Astrocyte (in vitro differentiated cells and primary cell): ENCODE data around the gene RPE65. TPM values are rescaled to one million over a fixed set of nuclear protein-coding genes. Genes with fewer than 3 reads are reported as not detected.

Source experiments
- DNase-seq: peaks from one replicate; pipeline ENCODE4 v3.0.0-alpha.2; 2010; ENCODE audit warnings: low read depth
- FAIRE-seq: peaks from 2 replicates; lab custom pipeline; 2011; peaks lifted over from hg19 to GRCh38; lab: Jason Lieb, UNC
- H2AFZ ChIP-seq: 2 replicates; pipeline ENCODE4 v1.6.0; 2012; ENCODE audit warnings: low read depth, low read length, inconsistent platforms
- H3K27ac ChIP-seq: 2 replicates; pipeline ENCODE4 v1.5.1; 2011; ENCODE audit warnings: low read depth, low read length, inconsistent platforms
- H3K27me3 ChIP-seq: 2 replicates; pipeline ENCODE4 v1.6.0; 2011; ENCODE audit warnings: low read length, inconsistent platforms; ENCODE audit not compliant: insufficient read depth
- H3K36me3 ChIP-seq: 2 replicates; pipeline ENCODE4 v1.5.1; 2011; ENCODE audit warnings: low read length, inconsistent platforms; ENCODE audit not compliant: insufficient read depth
- H3K4me1 ChIP-seq: 2 replicates; pipeline ENCODE4 v1.5.1; 2011; ENCODE audit warnings: low read length, inconsistent platforms; ENCODE audit not compliant: insufficient read depth
- H3K4me2 ChIP-seq: 2 replicates; pipeline ENCODE4 v1.6.0; 2012; ENCODE audit warnings: low read length, inconsistent platforms
- H3K4me3 ChIP-seq: 2 replicates; pipeline ENCODE4 v1.5.1; 2011; ENCODE audit warnings: low read depth, mild to moderate bottlenecking, low read length, inconsistent platforms; ENCODE audit not compliant: insufficient read depth
- H3K79me2 ChIP-seq: 2 replicates; pipeline ENCODE4 v1.6.0; 2012; ENCODE audit warnings: mild to moderate bottlenecking, low read length, inconsistent platforms; ENCODE audit not compliant: insufficient read depth
- H3K9ac ChIP-seq: 2 replicates; pipeline ENCODE4 v1.6.0; 2012; ENCODE audit warnings: mild to moderate bottlenecking, low read length, inconsistent platforms
- H3K9me3 ChIP-seq: 2 replicates; pipeline ENCODE4 v1.5.1; 2012; ENCODE audit warnings: low read depth, mild to moderate bottlenecking, low read length, inconsistent platforms; ENCODE audit not compliant: insufficient read depth
- H4K20me1 ChIP-seq: 2 replicates; pipeline ENCODE4 v1.6.0; 2012; ENCODE audit warnings: low read length, inconsistent platforms; ENCODE audit not compliant: insufficient read depth
- H3K27ac Mint-ChIP-seq: one replicate; pipeline ENCODE4 v1.8.0; 2021; ENCODE audit warnings: mild to moderate bottlenecking, mixed read lengths; ENCODE audit not compliant: unreplicated experiment
- H3K27me3 Mint-ChIP-seq: one replicate; pipeline ENCODE4 v1.8.0; 2021; ENCODE audit warnings: low read depth, mixed read lengths; ENCODE audit not compliant: unreplicated experiment
- H3K36me3 Mint-ChIP-seq: one replicate; pipeline ENCODE4 v1.8.0; 2021; ENCODE audit warnings: low read depth, mixed read lengths; ENCODE audit not compliant: unreplicated experiment
- H3K4me1 Mint-ChIP-seq: one replicate; pipeline ENCODE4 v1.8.0; 2021; ENCODE audit warnings: low read depth, mixed read lengths; ENCODE audit not compliant: unreplicated experiment
- H3K4me3 Mint-ChIP-seq: one replicate; pipeline ENCODE4 v1.8.0; 2021; ENCODE audit warnings: mild to moderate bottlenecking, moderate library complexity, mixed read lengths; ENCODE audit not compliant: unreplicated experiment
- H3K9me3 Mint-ChIP-seq: one replicate; pipeline ENCODE4 v1.8.0; 2021; ENCODE audit warnings: mild to moderate bottlenecking, mixed read lengths; ENCODE audit not compliant: unreplicated experiment
- EZH2 ChIP-seq: IDR thresholded peaks from 2 replicates; pipeline ENCODE4 v1.6.1; 2012; ENCODE audit warnings: mild to moderate bottlenecking, low read length, inconsistent platforms; ENCODE audit not compliant: insufficient read depth
- total RNA-seq: library from RNA; stranded (reverse); gene quantifications from 2 replicates; pipeline ENCODE4 v1.2.1, GENCODE V29; 2021
- TF ChIP-seq, protein P1 (sequence below): IDR thresholded peaks from 2 replicates; pipeline ENCODE4 v1.5.1; 2011; ENCODE audit warnings: low read depth, mild to moderate bottlenecking, inconsistent platforms, low read length, moderate library complexity; ENCODE audit not compliant: insufficient read depth

The RPE65 gene
- total RNA-seq, 1 donor from 2014 or later, result 0.27 TPM

DNA sequence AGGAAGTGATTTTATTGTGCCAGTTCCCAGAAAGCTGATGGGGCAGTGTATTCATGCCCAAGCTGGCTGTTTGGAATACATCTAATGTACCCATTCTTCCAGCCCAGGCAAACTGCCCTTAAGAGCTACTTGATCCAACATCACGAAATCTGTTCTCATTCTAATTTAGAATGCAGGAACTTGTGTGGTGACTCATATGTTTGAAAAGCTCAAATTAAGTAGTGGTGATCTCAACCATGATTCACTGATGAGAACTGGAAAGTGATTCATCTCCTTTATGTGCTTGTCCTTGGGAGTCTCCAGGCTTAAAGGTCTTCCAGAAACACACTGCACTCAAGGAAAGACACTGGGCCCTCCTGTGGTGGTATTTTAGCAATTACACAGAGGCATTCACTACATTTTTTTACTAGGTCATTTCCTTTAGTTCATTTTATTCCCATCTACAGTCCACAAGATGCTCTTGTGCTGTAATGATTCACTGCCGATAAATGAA, 65.4 kb downstream of the RPE65 start:
- H3K36me3 ChIP-seq, result no peaks in the 10 kb centered on the region
- no peaks in the 10 kb centered on the region for H4K20me1 ChIP-seq
- H2AFZ ChIP-seq, result no peak overlapping the region
- peaks cover 8% of the 10 kb centered on the region for H3K9me3 Mint-ChIP-seq
- peak overlapping the region; percentile 84 for H3K27ac Mint-ChIP-seq
- no peaks in the 10 kb centered on the region for H3K9me3 ChIP-seq
- peak overlapping the region; percentile 55 for H3K4me2 ChIP-seq
- no peak overlapping the region for H3K4me3 Mint-ChIP-seq
- peak; percentile 100 for DNase-seq
- H3K79me2 ChIP-seq, result no peaks in the 10 kb centered on the region
- TF ChIP-seq, protein P1, sequence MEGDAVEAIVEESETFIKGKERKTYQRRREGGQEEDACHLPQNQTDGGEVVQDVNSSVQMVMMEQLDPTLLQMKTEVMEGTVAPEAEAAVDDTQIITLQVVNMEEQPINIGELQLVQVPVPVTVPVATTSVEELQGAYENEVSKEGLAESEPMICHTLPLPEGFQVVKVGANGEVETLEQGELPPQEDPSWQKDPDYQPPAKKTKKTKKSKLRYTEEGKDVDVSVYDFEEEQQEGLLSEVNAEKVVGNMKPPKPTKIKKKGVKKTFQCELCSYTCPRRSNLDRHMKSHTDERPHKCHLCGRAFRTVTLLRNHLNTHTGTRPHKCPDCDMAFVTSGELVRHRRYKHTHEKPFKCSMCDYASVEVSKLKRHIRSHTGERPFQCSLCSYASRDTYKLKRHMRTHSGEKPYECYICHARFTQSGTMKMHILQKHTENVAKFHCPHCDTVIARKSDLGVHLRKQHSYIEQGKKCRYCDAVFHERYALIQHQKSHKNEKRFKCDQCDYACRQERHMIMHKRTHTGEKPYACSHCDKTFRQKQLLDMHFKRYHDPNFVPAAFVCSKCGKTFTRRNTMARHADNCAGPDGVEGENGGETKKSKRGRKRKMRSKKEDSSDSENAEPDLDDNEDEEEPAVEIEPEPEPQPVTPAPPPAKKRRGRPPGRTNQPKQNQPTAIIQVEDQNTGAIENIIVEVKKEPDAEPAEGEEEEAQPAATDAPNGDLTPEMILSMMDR, result peak; percentile 66
- TF ChIP-seq EZH2, result no peak
- no peaks in the 10 kb centered on the region for H3K27me3 ChIP-seq
- no peaks in the 10 kb centered on the region for H3K27me3 Mint-ChIP-seq
- H3K4me1 Mint-ChIP-seq, result peaks cover 19% of the 10 kb centered on the region
- no peaks in the 10 kb centered on the region for H3K36me3 Mint-ChIP-seq
- H3K4me1 ChIP-seq, result peaks cover 20% of the 10 kb centered on the region
- FAIRE-seq, result peak; percentile 99
- H3K27ac ChIP-seq, result peak overlapping the region; percentile 94
- H3K4me3 ChIP-seq, result no peak overlapping the region
- peak overlapping the region; percentile 73 for H3K9ac ChIP-seq

DNA sequence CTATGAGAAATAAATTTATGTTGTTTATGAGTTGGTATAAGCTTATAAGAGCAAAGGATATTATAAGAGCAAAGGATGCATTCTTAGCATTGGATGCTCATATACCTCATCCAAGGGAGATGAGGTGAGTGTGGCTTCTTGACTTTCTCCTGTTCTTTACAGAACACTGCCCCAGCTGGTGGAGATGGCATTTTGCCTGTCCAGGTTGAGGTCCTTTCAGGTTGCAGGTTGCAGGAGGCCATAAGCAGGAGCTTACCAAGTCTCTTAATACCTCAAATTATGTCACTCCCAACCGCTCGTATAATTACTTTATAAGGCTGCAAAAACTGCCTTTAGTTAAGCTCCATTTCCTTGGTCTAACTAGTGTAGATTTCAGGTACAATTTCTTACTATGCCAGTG, 66.7 kb downstream of the RPE65 start:
- H3K36me3 ChIP-seq, result no peaks in the 10 kb centered on the region
- H3K4me2 ChIP-seq, result no peak overlapping the region
- H3K9me3 Mint-ChIP-seq, result peaks cover 8% of the 10 kb centered on the region
- H3K27ac ChIP-seq, result peak overlapping the region; percentile 94
- no peak for TF ChIP-seq EZH2
- FAIRE-seq (no peak), DNase-seq (no peak)
- H3K4me1 Mint-ChIP-seq, result peaks cover 26% of the 10 kb centered on the region
- no peaks in the 10 kb centered on the region for H3K27me3 ChIP-seq
- no peak overlapping the region for H3K4me3 Mint-ChIP-seq
- H3K4me1 ChIP-seq, result peaks cover 28% of the 10 kb centered on the region
- no peak overlapping the region for H3K27ac Mint-ChIP-seq
- H3K9me3 ChIP-seq, result no peaks in the 10 kb centered on the region
- H3K4me3 ChIP-seq, result no peak overlapping the region
- no peaks in the 10 kb centered on the region for H3K36me3 Mint-ChIP-seq
- H4K20me1 ChIP-seq, result no peaks in the 10 kb centered on the region
- no peak overlapping the region for H3K9ac ChIP-seq
- no peaks in the 10 kb centered on the region for H3K79me2 ChIP-seq
- no peak overlapping the region for H2AFZ ChIP-seq
- H3K27me3 Mint-ChIP-seq, result no peaks in the 10 kb centered on the region

GRCh38 chr1:68379085-68379478, 70.7 kb downstream of the RPE65 start:
- no peaks in the 10 kb centered on the region for H3K79me2 ChIP-seq
- H3K27me3 ChIP-seq, result no peaks in the 10 kb centered on the region
- H3K27me3 Mint-ChIP-seq, result no peaks in the 10 kb centered on the region
- H3K9me3 Mint-ChIP-seq, result no peaks in the 10 kb centered on the region
- H3K27ac Mint-ChIP-seq, result no peak overlapping the region
- H3K27ac ChIP-seq, result no peak overlapping the region
- H3K4me1 Mint-ChIP-seq, result peaks cover 25% of the 10 kb centered on the region
- no peak overlapping the region for H2AFZ ChIP-seq
- no peak overlapping the region for H3K4me2 ChIP-seq
- DNase-seq (no peak), FAIRE-seq (peak; percentile 65)
- TF ChIP-seq EZH2, result no peak
- TF ChIP-seq, protein P1, result no peak
- H4K20me1 ChIP-seq, result no peaks in the 10 kb centered on the region
- no peak overlapping the region for H3K4me3 ChIP-seq
- no peak overlapping the region for H3K4me3 Mint-ChIP-seq
- no peaks in the 10 kb centered on the region for H3K9me3 ChIP-seq
- H3K9ac ChIP-seq, result no peak overlapping the region
- no peaks in the 10 kb centered on the region for H3K36me3 Mint-ChIP-seq
- H3K4me1 ChIP-seq, result peaks cover 24% of the 10 kb centered on the region
- H3K36me3 ChIP-seq, result no peaks in the 10 kb centered on the region

Other genes with a start within 250 kb of the RPE65 start
- gene WLS, start 217.4 kb downstream of the RPE65 start, total RNA-seq, result 171 and 187 TPM in 2 replicates
- gene DEPDC1, start 47.1 kb upstream of the RPE65 start, total RNA-seq, result 2.0 and 2.6 TPM in 2 replicates